Progenitor cell of endocrine pancreas (in vitro differentiated cells): Measurements from ENCODE around the gene SSBP2. TPM values are rescaled to one million over a fixed set of nuclear protein-coding genes. Genes with fewer than 3 reads are reported as not detected.
A peak's percentile ranks its signal among the peaks of the same experiment; 100 is the strongest.

Experiments
- DNase-seq: peaks from one replicate; pipeline ENCODE4 v3.0.0; 2021; ENCODE audit warnings: low spot score; ENCODE audit not compliant: unreplicated experiment
- H3K27ac Mint-ChIP-seq: 2 replicates; pipeline ENCODE4 v1.8.0; 2021; ENCODE audit warnings: mild to moderate bottlenecking, moderate library complexity, mixed read lengths
- H3K27me3 Mint-ChIP-seq: 2 replicates; pipeline ENCODE4 v1.8.0; 2021; ENCODE audit warnings: mixed read lengths
- H3K36me3 Mint-ChIP-seq: 2 replicates; pipeline ENCODE4 v1.8.0; 2022; ENCODE audit warnings: mixed read lengths; ENCODE audit not compliant: insufficient read depth
- H3K4me1 Mint-ChIP-seq: 2 replicates; pipeline ENCODE4 v1.8.0; 2021; ENCODE audit warnings: low read depth, mixed read lengths
- H3K4me3 Mint-ChIP-seq: 2 replicates; pipeline ENCODE4 v1.8.0; 2021; ENCODE audit warnings: low read depth, mild to moderate bottlenecking, moderate library complexity, mixed read lengths
- H3K9me3 Mint-ChIP-seq: 2 replicates; pipeline ENCODE4 v1.8.0; 2021; ENCODE audit warnings: low read depth, mixed read lengths
- CTCF ChIP-seq: fragments of 200-600 bp; sonication (generic); IDR thresholded peaks from one replicate; pipeline ENCODE4 v1.5.0; 2021; ENCODE audit warnings: antibody characterized with exemption, mild to moderate bottlenecking; ENCODE audit not compliant: unreplicated experiment
- total RNA-seq: library from RNA; stranded (reverse); gene quantifications from 2 replicates; pipeline ENCODE4 v1.2.1, GENCODE V29; 2021

Gene SSBP2
- total RNA-seq, 1 donor from 2014 or later, result 66.6 TPM

- peaks cover 4% of the 10 kb centered on the region for H3K36me3 Mint-ChIP-seq
- DNase-seq, result no peak
- no peaks in the 10 kb centered on the region for H3K27me3 Mint-ChIP-seq
- H3K27ac Mint-ChIP-seq, result no peak overlapping the region
- no peak for TF ChIP-seq CTCF
- no peaks in the 10 kb centered on the region for H3K9me3 Mint-ChIP-seq
- H3K4me3 Mint-ChIP-seq, result no peak overlapping the region
- peaks cover 14% of the 10 kb centered on the region for H3K4me1 Mint-ChIP-seq
Measured at GRCh38 chr5:81428861-81429260, 322.0 kb downstream of the SSBP2 start.

- Mint-ChIP-seq H3K9me3 (no peaks in the 10 kb centered on the region), H3K36me3 (peaks cover 4% of the 10 kb centered on the region), H3K4me1 (peaks cover 11% of the 10 kb centered on the region), H3K4me3 (no peak overlapping the region), H3K27me3 (no peaks in the 10 kb centered on the region), H3K27ac (no peak overlapping the region)
- no peak for TF ChIP-seq CTCF
- DNase-seq, result no peak
Measured at GRCh38 chr5:81428446-81428845, 322.5 kb downstream of the SSBP2 start.

GRCh38 chr5:81427566-81427965 lies 323.3 kb downstream of the SSBP2 start:
- Mint-ChIP-seq H3K4me3 (no peak overlapping the region), H3K27ac (no peak overlapping the region), H3K9me3 (no peaks in the 10 kb centered on the region), H3K27me3 (no peaks in the 10 kb centered on the region), H3K4me1 (peaks cover 15% of the 10 kb centered on the region), H3K36me3 (peaks cover 4% of the 10 kb centered on the region)
- no peak for TF ChIP-seq CTCF
- DNase-seq, result no peak

GRCh38 chr5:81426359-81427030 lies 324.4 kb downstream of the SSBP2 start:
- H3K4me3 Mint-ChIP-seq, result no peak overlapping the region
- H3K4me1 Mint-ChIP-seq, result peaks cover 18% of the 10 kb centered on the region
- no peak for DNase-seq
- no peaks in the 10 kb centered on the region for H3K9me3 Mint-ChIP-seq
- no peak for TF ChIP-seq CTCF
- H3K36me3 Mint-ChIP-seq, result no peaks in the 10 kb centered on the region
- no peaks in the 10 kb centered on the region for H3K27me3 Mint-ChIP-seq
- no peak overlapping the region for H3K27ac Mint-ChIP-seq

- Mint-ChIP-seq H3K4me3 (no peak overlapping the region), H3K27me3 (no peaks in the 10 kb centered on the region), H3K9me3 (no peaks in the 10 kb centered on the region), H3K27ac (no peak overlapping the region), H3K4me1 (peaks cover 18% of the 10 kb centered on the region), H3K36me3 (peaks cover 5% of the 10 kb centered on the region)
- peak; percentile 75 for TF ChIP-seq CTCF
- DNase-seq, result no peak
Measured at GRCh38 chr5:81425569-81425968, 325.3 kb downstream of the SSBP2 start.
